ENCODE measurements around the gene ADCY2. TPM values are rescaled to one million over a fixed set of nuclear protein-coding genes. Genes with fewer than 3 reads are reported as not detected.
A peak's percentile ranks its signal among the peaks of the same experiment; 100 is the strongest.

Gene ADCY2
- total RNA-seq, 1 experiment from 2014 or later: 31.3 TPM

DNA sequence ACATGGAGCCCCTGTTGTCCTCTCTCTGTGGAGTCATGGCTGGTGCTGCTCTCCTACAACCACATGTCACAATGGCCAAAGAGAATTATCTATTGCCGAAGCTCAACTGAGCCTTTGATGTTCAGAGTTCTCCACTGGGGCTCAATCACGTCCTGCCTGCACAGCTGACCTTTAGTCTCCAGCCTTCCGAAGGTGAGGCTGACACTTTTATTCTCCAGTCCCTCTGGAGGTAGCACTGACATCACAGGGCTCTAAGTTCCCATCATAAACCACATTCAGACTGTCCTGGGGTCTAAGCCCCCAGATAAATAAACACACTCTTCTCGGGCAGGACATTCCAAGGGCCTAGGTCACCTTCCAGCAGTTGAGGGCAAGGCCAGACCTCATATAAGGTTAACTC is 23.4 kb downstream of the ADCY2 start:
- Mint-ChIP-seq H3K4me1 (peaks cover 58 to 66% of the 10 kb centered on the region in 2 experiments), H3K36me3 (ENCODE audit: insufficient read depth in 1 of 3, low read depth in 3 of 3) (peaks cover 15 to 37% (median 25%) of the 10 kb centered on the region in 3 experiments; a peak in 6 of 7 replicates), H3K27ac (peak overlapping the region in 1 of 3 experiments; percentile 30; a peak in 3 of 7 replicates), H3K9me3 (no peaks in the 10 kb centered on the region), H3K27me3 (ENCODE audit: low read depth) (no peaks in the 10 kb centered on the region), H3K4me3 (peak overlapping the region in 1 of 2 experiments; percentile 57; a peak in 1 of 5 replicates)
- no peak overlapping the region for H3K23ac ChIP-seq (ENCODE audit: insufficient read length, low read depth, low read length)
- H2BK20ac ChIP-seq (ENCODE audit: low read depth, low read length, poor library complexity, severe bottlenecking): no peak overlapping the region
- no peaks in the 10 kb centered on the region; the same call in 1 of the 2 replicates for H3K79me2 ChIP-seq (ENCODE audit: insufficient read depth, low read length)
- H4K91ac ChIP-seq (ENCODE audit: insufficient read length, low read depth, low read length): no peak overlapping the region
- H4K8ac ChIP-seq (replicated peaks; ENCODE audit: insufficient read length, low read depth, low read length): no peak overlapping the region
- no peak for DNase-seq
- no peak overlapping the region for H3K9ac ChIP-seq (ENCODE audit: extremely low read depth, insufficient read length, low read length)
- no peaks in the 10 kb centered on the region for H3K27me3 ChIP-seq (ENCODE audit: insufficient read depth, low read length)
- no peak overlapping the region for H2BK15ac ChIP-seq (ENCODE audit: low read depth, low read length)
- no peak overlapping the region for H2BK12ac ChIP-seq (ENCODE audit: insufficient read length, low read depth, low read length)
- peaks cover 5% of the 10 kb centered on the region for H3K23me2 ChIP-seq (ENCODE audit: insufficient read length, low read depth, low read length, poor library complexity, severe bottlenecking)
- H3K27ac ChIP-seq (ENCODE audit: insufficient read length, low read depth, low read length): no peak overlapping the region
- H4K20me1 ChIP-seq (ENCODE audit: control insufficient read depth, insufficient read depth, insufficient read length): no peaks in the 10 kb centered on the region
- WGBS (ENCODE audit: extremely low coverage, insufficient read length, low lambda C conversion rate): no CpG with 5 or more reads among the region's 4 CpGs
- TF ChIP-seq CTCF (conservative IDR thresholded peaks at IDR 0.05): no peak
- H3K4ac ChIP-seq (ENCODE audit: low read depth, low read length): no peak overlapping the region
- H3T11ph ChIP-seq (ENCODE audit: low read length): no peak overlapping the region
- no peak overlapping the region for H2AK5ac ChIP-seq (ENCODE audit: insufficient read length, low read length)
- H3K18ac ChIP-seq (ENCODE audit: insufficient read length, low read depth, low read length): no peak overlapping the region
- H3K4me2 ChIP-seq (ENCODE audit: insufficient read depth, insufficient read length, low read length): peak overlapping the region; percentile 41
- H3K14ac ChIP-seq (ENCODE audit: insufficient read depth, low read length): no peak overlapping the region
- no peak overlapping the region for H2BK5ac ChIP-seq (ENCODE audit: insufficient read length, low read length)
- no peaks in the 10 kb centered on the region for H3K9me3 ChIP-seq (ENCODE audit: control insufficient read depth, low read depth, low read length)
- H2AFZ ChIP-seq (ENCODE audit: low read length): no peak overlapping the region
- H2BK120ac ChIP-seq (ENCODE audit: low read depth, low read length, poor library complexity, severe bottlenecking): no peak overlapping the region
- H3K79me1 ChIP-seq (ENCODE audit: insufficient read depth, low read depth, low read length, poor library complexity, severe bottlenecking): no peaks in the 10 kb centered on the region
- H3K4me1 ChIP-seq (ENCODE audit: insufficient read depth, low read length): peaks cover 32% of the 10 kb centered on the region
- H4K5ac ChIP-seq (ENCODE audit: insufficient read length, low read depth, low read length): no peak overlapping the region
- no peak overlapping the region for H3K56ac ChIP-seq (ENCODE audit: insufficient read length, low read depth, low read length)

Measured in H9 (cell line).